ENCODE results near the gene PDE2A.

The PDE2A gene

GRCh38 chr11:72700146-72700545 lies 25.9 kb upstream of the PDE2A start:
- H3K27ac Mint-ChIP-seq: peak overlapping the region; percentile 17 to 99 (median 72)
- H3K9me3 Mint-ChIP-seq: no peaks in the 10 kb centered on the region
- peak overlapping the region in 2 of 3 experiments; percentile 61 to 79 for H3K4me3 Mint-ChIP-seq
- H3K4me1 Mint-ChIP-seq: peaks cover 41% of the 10 kb centered on the region
- peaks cover 37% of the 10 kb centered on the region for H3K36me3 Mint-ChIP-seq (ENCODE audit: low read depth)
- no peaks in the 10 kb centered on the region for H3K27me3 Mint-ChIP-seq (ENCODE audit: low read depth)
- no peak for TF ChIP-seq CTCF (IDR thresholded peaks at IDR 0.05; ENCODE audit: unreplicated experiment in 3 of 3)

- TF ChIP-seq CTCF (IDR thresholded peaks at IDR 0.05; ENCODE audit: unreplicated experiment in 3 of 3): no peak
- H3K4me3 Mint-ChIP-seq: no peak overlapping the region
- no peaks in the 10 kb centered on the region for H3K9me3 Mint-ChIP-seq
- H3K4me1 Mint-ChIP-seq: peaks cover 22% of the 10 kb centered on the region
- peaks cover 51% of the 10 kb centered on the region for H3K36me3 Mint-ChIP-seq (ENCODE audit: low read depth)
- no peak overlapping the region for H3K27ac Mint-ChIP-seq
- no peaks in the 10 kb centered on the region for H3K27me3 Mint-ChIP-seq (ENCODE audit: low read depth)
Measured at GRCh38 chr11:72697814-72698213, 23.6 kb upstream of the PDE2A start.

GRCh38 chr11:72696866-72697700 lies 22.9 kb upstream of the PDE2A start:
- no peak for TF ChIP-seq CTCF (IDR thresholded peaks at IDR 0.05; ENCODE audit: unreplicated experiment in 3 of 3)
- no peak overlapping the region for H3K27ac Mint-ChIP-seq
- H3K36me3 Mint-ChIP-seq (ENCODE audit: low read depth): peaks cover 57% of the 10 kb centered on the region
- H3K4me3 Mint-ChIP-seq: no peak overlapping the region
- peaks cover 15% of the 10 kb centered on the region for H3K4me1 Mint-ChIP-seq
- H3K9me3 Mint-ChIP-seq: no peaks in the 10 kb centered on the region
- H3K27me3 Mint-ChIP-seq (ENCODE audit: low read depth): no peaks in the 10 kb centered on the region

- Mint-ChIP-seq H3K27me3 (ENCODE audit: low read depth) (no peaks in the 10 kb centered on the region), H3K27ac (no peak overlapping the region), H3K4me1 (peaks cover 6% of the 10 kb centered on the region), H3K36me3 (ENCODE audit: low read depth) (peaks cover 60% of the 10 kb centered on the region), H3K4me3 (no peak overlapping the region), H3K9me3 (no peaks in the 10 kb centered on the region)
- TF ChIP-seq CTCF (IDR thresholded peaks at IDR 0.05; ENCODE audit: unreplicated experiment in 3 of 3): no peak
Measured at GRCh38 chr11:72695354-72695753, 21.1 kb upstream of the PDE2A start.

- no peaks in the 10 kb centered on the region for H3K9me3 Mint-ChIP-seq
- no peaks in the 10 kb centered on the region for H3K27me3 Mint-ChIP-seq (ENCODE audit: low read depth)
- H3K4me1 Mint-ChIP-seq: peaks cover 4% of the 10 kb centered on the region
- peaks cover 54% of the 10 kb centered on the region for H3K36me3 Mint-ChIP-seq (ENCODE audit: low read depth)
- H3K4me3 Mint-ChIP-seq: no peak overlapping the region
- TF ChIP-seq CTCF (IDR thresholded peaks at IDR 0.05; ENCODE audit: unreplicated experiment in 3 of 3): no peak
- H3K27ac Mint-ChIP-seq: no peak overlapping the region
Measured at GRCh38 chr11:72693271-72693968, 19.2 kb upstream of the PDE2A start.
